HuH-7.5 (cell line): ENCODE data around the gene SLC35D2.
A peak's percentile ranks its signal among the peaks of the same experiment; 100 is the strongest.

ENCODE experiments used
- DNase-seq: peaks from one replicate; pipeline ENCODE4 v3.0.0; 2011; ENCODE audit warnings: low spot score

Gene SLC35D2

GRCh38 chr9:96383165-96383942 is at the start of gene SLC35D2:
SLC35D2 (minus strand) TSS chr9:96383711; CDS start chr9:96383634, 77 bp downstream.
- DNase-seq: peak; percentile 71

- DNase-seq: no peak
Observed at GRCh38 chr9:96430377-96430776, 46.9 kb upstream of the SLC35D2 start.

DNA sequence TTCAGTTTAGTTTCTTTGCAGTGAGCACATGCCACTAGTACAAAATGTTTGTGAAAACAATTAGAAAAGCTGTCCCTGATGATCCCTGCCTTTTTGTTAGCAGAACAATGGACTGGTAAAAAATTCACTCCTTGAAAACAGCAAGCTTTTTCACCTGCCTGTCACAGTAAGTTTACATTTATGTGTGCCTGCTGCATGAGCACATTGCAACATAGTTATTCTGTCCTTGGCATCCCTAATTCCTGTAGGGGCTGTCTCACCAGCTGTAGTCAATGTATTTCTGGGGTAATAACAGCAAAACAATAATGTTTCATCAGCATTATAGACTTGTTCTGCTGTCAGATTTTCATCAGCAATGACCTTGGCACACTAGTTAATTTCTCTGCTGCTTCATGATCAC is 46.2 kb upstream of the SLC35D2 start:
- no peak for DNase-seq

DNA sequence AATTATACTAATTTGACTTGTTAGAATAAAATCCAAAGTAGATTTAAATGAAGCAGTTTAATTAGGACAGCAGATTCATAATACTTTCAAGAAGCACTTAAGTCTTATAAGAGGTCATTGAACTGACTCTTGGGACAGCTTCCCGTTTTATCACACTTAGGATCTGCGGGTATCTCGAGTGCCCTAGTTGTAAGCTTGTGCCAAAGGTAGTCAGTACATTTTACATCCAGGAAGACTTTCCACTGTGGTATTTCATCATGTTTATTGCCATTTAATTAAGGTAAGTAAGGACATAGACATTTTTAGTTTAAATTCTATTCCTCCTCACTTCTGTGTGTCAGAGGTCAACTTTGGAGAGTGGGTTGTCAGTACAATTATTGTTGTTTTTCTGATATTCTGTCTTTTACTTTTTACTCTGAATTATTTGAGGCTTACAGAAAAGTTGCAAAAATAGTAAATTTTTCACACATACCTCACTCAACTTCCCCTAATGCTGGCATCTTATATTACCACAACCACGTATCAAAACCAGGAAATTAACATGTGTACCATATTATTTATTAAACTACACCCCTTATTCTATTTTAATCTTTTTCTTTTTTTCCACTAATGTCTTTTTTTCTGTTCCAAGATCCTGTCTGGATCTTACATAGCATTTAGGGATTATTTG is 42.1 kb upstream of the SLC35D2 start:
- no peak for DNase-seq

DNA sequence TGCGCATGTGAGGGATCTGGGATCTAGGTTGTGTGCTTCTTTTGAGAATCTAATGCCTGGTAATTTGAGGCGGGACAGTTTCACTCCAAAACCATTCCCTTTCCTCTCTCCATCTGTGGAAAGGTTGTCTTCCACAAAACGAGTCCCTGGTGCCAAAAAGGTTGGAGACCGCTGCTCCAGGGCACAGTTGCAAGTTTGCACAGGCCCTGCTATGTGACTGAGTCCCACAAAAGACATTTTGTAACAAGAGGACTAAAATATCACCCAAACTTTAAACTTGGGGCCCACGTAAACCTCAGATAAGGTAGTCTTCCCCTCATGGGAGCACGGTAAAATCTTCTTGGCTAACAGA is 40.5 kb upstream of the SLC35D2 start:
- DNase-seq: no peak

DNA sequence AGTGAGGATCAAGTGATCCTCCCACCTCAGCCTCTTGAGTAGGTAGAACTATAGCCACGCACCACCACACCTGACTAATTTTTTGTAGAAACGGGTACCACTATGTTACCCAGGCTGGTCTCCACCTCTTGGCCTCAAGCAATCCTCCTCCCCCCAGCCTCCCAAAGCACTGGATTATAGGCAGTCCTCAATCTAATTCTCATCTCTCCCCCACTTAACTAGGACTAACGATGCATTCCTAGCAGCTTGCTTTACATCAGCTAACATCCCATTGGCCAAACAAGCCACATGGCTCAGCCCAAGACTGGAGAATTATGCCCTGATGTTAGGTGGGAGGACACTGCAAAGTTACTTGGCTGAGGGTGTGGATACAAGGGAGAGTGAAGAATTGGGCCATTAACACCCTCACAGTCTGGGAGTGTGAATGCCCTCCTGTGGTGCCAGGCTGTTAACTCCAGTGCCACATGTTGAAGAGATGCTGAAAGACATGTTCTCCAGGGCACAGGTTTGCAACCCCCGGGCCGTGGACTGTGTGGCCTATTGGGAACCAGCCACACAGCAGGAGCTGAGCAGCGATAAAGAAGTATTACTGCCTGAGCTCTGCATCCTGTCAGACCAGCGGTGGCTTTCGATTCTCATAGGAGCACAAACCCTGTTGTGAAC is 39.9 kb upstream of the SLC35D2 start:
- no peak for DNase-seq

DNA sequence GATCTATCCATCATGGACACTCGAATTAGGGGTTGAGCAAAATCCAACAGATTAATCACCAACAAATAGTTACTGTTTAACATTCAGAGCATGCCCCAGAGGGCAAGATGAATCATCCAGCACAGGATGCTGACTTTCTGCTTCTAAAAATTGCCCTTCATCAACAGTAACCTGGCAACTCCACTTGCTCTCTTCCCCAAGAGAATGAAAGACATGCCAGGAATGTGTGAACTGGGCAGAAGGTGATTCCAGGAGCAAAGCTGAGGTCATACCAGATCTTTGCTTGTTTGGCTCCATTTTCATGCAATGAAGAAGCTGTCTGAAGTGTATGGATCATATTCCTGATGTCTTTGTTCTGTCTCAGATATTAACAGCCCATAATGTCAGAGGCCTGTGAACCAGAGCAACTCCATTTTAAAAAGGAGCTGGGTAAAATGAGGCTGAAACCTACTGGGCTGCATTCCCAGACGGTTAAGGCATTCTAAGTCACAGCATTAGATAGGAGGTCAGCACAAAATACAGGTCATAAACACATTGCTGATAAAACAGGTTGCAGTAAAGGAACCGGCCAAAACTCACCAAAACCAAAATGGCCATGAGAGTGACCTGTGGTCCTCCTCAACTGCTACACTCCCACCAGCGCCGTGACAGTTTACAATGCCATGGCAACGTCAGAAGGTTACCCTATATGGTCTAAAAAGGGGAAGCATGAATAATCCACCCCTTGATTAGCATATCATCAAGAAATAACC is 37.1 kb upstream of the SLC35D2 start:
- peak; percentile 73 for DNase-seq

GRCh38 chr9:96419691-96419969 is 36.1 kb upstream of the SLC35D2 start:
- no peak for DNase-seq

DNA sequence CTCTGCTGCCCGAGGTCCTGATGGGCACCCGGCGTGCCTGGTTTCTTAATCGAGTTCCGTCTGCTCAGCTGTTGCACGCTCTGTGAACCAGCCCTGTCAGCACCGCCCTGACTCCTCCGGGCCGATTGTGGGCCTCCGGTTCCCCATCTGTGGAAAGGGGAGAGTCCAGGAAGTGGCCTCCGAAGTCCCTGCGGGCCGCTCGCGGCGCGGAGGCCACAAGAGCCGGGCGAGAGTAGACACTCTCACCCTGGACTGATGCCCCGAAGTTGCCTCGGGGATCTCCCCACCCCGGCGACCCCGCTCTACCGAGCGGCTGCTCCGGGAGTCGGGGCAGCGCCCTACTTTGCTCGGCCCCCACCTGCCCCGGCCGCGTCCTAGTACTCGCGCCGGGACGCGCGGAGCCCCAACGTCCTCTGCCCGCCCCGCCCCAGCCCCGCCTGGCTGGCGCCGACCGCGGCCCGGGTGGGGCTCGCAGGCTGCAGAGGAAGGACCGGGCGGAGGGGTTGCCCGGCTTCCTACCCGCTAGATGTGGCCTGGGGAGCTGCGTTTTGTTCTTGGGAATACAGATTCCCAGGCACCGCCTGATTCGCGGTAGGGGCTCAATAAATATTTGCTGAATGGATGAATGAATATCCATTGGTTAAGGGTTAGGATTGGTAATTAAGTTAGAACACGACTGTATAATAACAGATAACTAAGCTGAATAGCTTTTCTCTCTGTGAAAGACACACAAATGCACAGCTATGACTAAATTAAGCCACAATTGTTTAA is 35.6 kb upstream of the SLC35D2 start:
- peak; percentile 53 for DNase-seq

DNA sequence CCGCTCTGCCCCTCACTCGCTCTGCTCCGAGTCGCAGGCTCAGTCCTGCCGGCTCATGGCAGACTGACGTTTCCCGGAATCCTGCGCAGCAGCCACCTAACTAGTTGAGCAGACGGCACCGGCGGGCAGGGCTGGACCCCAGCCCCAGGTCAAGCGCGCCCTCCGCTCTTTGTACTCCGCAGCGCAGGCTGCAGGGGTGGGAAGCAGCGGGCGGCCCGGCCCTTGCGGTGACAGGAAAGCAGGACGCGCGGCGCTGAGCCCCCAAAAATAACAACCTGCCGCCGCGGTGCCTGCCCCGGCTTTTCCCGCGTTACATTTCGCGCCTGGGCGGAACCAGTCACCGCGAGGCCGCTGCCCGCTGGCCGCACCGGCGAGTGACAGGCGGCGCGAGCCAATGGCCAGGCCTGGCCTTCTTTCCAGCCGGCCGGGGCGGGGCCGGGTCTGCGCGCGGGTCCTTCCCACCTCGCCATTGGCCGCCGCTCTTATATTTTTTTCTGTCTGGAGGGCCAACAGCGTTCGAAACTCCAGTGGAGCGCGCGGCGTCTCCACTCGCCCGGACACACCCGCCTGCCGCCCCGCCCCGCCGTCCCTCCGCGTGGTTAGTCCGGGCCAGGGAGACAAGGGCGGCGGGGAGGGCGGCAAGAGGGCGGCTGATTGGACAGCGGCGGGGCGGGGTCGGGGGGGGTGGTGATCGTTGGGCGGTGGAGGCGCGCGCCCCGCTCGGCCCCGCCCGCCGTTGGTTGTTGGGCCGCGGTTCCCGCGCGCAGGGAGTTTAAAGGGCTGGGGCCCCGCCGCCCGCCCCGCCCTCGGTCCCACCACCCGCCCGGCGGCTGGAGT is 34.8 kb upstream of the SLC35D2 start, which contains the start of gene ZNF367:
TSS of gene ZNF367 (minus strand) at position 288 of the 837 bp plus-strand sequence. CDS start 338 bp downstream, outside the sequence.
- DNase-seq: peak; percentile 90

- no peak for DNase-seq
Observed at GRCh38 chr9:96417661-96418082, 34.2 kb upstream of the SLC35D2 start.

GRCh38 chr9:96417051-96417586 is 33.6 kb upstream of the SLC35D2 start:
- peak; percentile 89 for DNase-seq

- DNase-seq: no peak
Observed at GRCh38 chr9:96413302-96414221, 30.1 kb upstream of the SLC35D2 start.

DNA sequence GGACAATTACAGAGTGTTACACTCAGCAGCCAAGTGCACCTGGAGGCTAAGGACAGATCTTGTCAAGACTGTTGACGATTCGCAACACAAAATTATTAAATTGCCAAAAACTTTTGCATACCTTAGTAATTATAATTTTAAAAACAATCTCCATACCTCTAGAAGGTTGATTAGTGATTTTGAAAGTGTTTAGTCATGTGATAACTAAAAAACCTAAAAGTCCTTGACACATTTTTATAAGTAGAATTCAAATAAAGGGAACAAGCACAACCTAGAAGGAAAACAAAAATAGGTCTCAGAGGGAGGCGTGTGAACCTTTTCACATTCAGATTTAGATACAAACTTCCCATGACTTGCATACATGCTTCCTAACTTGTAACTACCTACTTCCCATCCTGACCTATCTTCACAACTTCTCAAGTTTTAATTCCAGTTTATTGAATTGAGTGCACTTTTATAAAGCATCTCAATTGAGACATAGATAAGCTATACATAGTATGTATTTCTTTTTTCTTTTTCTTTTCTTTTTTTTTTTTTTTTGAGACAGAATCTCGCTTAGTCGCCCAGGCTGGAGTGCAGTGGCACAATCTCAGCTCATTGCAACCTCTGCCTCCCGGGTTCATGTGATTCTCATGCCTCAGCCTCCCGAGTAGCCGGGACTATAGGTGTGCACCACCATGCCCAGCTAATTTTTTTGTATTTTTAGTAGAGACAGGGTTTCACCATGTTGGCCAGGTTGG is 28.8 kb upstream of the SLC35D2 start:
- DNase-seq: no peak

DNA sequence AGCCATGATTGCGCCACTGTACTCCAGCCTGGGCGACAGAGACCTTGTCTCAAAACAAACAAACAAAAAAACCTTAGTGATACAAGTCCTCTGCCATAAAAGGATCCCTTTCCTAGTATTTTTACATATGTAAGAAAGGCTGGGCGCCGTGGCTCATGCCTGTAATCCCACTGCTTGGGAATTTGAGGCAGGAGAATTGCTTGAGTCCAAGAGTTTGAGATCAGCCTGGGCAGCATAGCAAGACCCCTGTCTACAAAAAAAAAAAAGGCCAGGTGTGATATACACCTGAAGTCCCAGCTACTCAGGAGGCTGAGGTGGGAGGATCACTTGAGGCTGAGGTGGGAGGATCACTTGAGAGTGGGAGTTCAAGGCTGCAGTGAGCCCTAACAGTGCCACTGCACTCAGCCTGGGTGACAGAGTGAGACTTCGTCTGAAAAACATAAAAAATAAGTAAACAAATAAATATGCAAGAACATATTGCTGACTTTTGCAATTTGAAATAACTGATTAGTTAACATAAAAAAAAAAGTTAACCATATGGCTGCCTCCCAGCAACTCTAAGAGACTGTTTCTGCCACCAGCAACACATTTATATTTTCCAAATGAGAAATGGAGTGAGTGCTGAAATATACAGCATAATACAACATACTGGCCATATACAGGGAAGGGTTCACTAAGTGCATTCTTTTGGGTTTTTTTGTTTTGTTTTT is 27.8 kb upstream of the SLC35D2 start:
- DNase-seq: no peak

DNA sequence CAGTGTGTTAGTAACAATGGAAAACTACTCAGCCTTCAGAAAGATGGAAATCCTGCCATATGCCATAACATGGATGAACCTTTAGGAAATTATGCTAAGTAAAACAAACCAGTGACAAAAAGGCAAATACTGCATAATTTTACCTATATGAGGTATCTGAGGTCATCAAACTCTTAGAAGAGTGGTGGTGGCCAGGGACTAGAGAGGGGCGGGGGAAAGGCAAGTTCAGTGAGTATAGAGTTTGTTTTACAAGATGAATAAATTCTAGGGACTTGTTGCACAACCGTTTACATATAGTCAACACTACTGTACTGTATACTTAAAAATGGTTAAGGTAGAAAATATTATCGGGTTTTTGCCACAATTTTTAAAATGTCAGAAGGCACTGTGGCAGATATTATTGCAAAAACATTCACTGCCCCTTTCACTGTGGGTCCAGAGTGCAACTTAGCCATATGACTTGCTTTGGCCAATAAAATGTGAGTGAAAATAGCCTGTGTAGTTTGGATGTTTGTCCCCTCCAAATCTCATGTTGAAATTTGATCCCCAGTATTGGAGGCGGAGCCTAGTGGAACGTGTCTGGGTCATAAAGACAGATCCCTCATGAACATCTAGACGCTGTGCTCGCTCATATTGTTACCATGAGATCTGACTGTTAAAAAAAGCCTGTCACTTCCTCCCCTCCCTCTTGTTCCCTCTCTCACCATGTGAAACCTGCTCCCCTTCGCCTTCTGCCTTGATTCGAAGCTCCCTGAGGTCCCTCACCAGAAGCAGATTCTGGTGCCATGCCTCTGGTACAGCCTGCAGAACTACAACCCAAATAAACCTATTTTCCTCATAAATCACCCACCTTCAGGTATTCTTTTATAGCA is 25.1 kb upstream of the SLC35D2 start:
- peak; percentile 32 for DNase-seq
